ENCODE measurements around the gene FBXL12.
A peak's percentile ranks its signal among the peaks of the same experiment; 100 is the strongest.
"Not testable (repeated sequence)": the region's sequence is repeated elsewhere in the genome, so short reads cannot be mapped to it uniquely, and the experiment has no call there.

The FBXL12 gene

GRCh38 chr19:9849791-9850190 lies 30.9 kb upstream of the FBXL12 start:
- no peak for DNase-seq (ENCODE audit: extremely low spot score)
- TF ChIP-seq CTCF (IDR thresholded peaks at IDR 0.05; ENCODE audit: control extremely low read depth, extremely low read depth, low read depth, missing control alignments) = no peak
- ChIA-PET CTCF (no interaction called here), POLR2A (no interaction called here)

- no peak for TF ChIP-seq CTCF (IDR thresholded peaks at IDR 0.05; ENCODE audit: control extremely low read depth, extremely low read depth, low read depth, missing control alignments)
- POLR2A ChIA-PET = no interaction called here
- CTCF ChIA-PET = no interaction called here
- no peak for DNase-seq (ENCODE audit: extremely low spot score)
These were observed 29.9 kb upstream of the FBXL12 start for GRCh38 chr19:9848762-9849161.

- DNase-seq (ENCODE audit: extremely low spot score) = no peak
- ChIA-PET POLR2A (no interaction called here), CTCF (no interaction called here)
- TF ChIP-seq CTCF (IDR thresholded peaks at IDR 0.05; ENCODE audit: control extremely low read depth, extremely low read depth, low read depth, missing control alignments) = peak; percentile 38
These were observed 29.2 kb upstream of the FBXL12 start for GRCh38 chr19:9848060-9848459.

GRCh38 chr19:9847087-9847671 lies 28.3 kb upstream of the FBXL12 start:
- peak; percentile 25 for TF ChIP-seq CTCF (IDR thresholded peaks at IDR 0.05; ENCODE audit: control extremely low read depth, extremely low read depth, low read depth, missing control alignments)
- CTCF ChIA-PET = no interaction called here
- POLR2A ChIA-PET = no interaction called here
- DNase-seq (ENCODE audit: extremely low spot score) = no peak

- POLR2A ChIA-PET; CTCF ChIA-PET; DNase-seq (ENCODE audit: extremely low spot score): not testable (repeated sequence)
These were observed 24.9 kb upstream of the FBXL12 start for GRCh38 chr19:9843626-9844273.

GRCh38 chr19:9842834-9843625 lies 24.2 kb upstream of the FBXL12 start:
- CTCF ChIA-PET = no interaction called here
- POLR2A ChIA-PET = no interaction called here
- no peak for TF ChIP-seq CTCF (IDR thresholded peaks at IDR 0.05; ENCODE audit: control extremely low read depth, extremely low read depth, low read depth, missing control alignments)
- DNase-seq (ENCODE audit: extremely low spot score) = no peak

GRCh38 chr19:9839415-9839814 lies 20.5 kb upstream of the FBXL12 start:
- ChIA-PET POLR2A (interaction anchor here (0.7 kb wide), 1 partner anchor 214 kb away, joined by 5 read pairs; no protein-coding TSS in a partner anchor), CTCF (interaction anchor here (0.8 to 1.4 kb wide), 3 partner anchors 11 to 28 kb away, joined by 3 read pairs; partner anchors contain the start of gene UBL5)
- no peak for DNase-seq (ENCODE audit: extremely low spot score)
- TF ChIP-seq CTCF (IDR thresholded peaks at IDR 0.05; ENCODE audit: control extremely low read depth, extremely low read depth, low read depth, missing control alignments) = no peak

Measured in GM10248 (cell line).